H9 (cell line): ENCODE data around the gene OR2G3. TPM values are rescaled to one million over a fixed set of nuclear protein-coding genes. Genes with fewer than 3 reads are reported as not detected.

Source experiments
- DNase-seq: peaks from one replicate; pipeline ENCODE4 v3.0.0-alpha.2; 2017
- H2AFZ ChIP-seq: one replicate; pipeline ENCODE4 v1.6.1; 2013; ENCODE audit warnings: mild to moderate bottlenecking, low read length, control low read depth, moderate library complexity
- H2AK5ac ChIP-seq: 2 replicates; pipeline ENCODE4 v1.6.1; 2013; ENCODE audit warnings: low read length, control low read depth, mixed read lengths; ENCODE audit not compliant: insufficient read length
- H2BK120ac ChIP-seq: one replicate; pipeline ENCODE4 v1.6.1; 2013; ENCODE audit warnings: low read depth, mild to moderate bottlenecking, low read length, control low read depth, inconsistent platforms; ENCODE audit not compliant: poor library complexity, severe bottlenecking
- H2BK12ac ChIP-seq: 2 replicates; pipeline ENCODE4 v1.6.1; 2013; ENCODE audit warnings: low read length, control low read depth, mixed read lengths, low read depth; ENCODE audit not compliant: insufficient read length
- H2BK15ac ChIP-seq: 2 replicates; pipeline ENCODE4 v1.6.1; 2013; ENCODE audit warnings: low read depth, low read length, control low read depth
- H2BK20ac ChIP-seq: one replicate; pipeline ENCODE4 v1.6.1; 2013; ENCODE audit warnings: low read depth, mild to moderate bottlenecking, low read length, control low read depth, inconsistent platforms; ENCODE audit not compliant: poor library complexity, severe bottlenecking
- H2BK5ac ChIP-seq: 2 replicates; pipeline ENCODE4 v1.6.1; 2013; ENCODE audit warnings: low read length, control low read depth, mixed read lengths; ENCODE audit not compliant: insufficient read length
- H3K14ac ChIP-seq: 2 replicates; pipeline ENCODE4 v1.6.1; 2013; ENCODE audit warnings: low read length, control low read depth; ENCODE audit not compliant: insufficient read depth
- H3K18ac ChIP-seq: 2 replicates; pipeline ENCODE4 v1.6.1; 2013; ENCODE audit warnings: low read depth, mild to moderate bottlenecking, mixed read lengths, low read length, control low read depth; ENCODE audit not compliant: insufficient read length
- H3K23ac ChIP-seq: 2 replicates; pipeline ENCODE4 v1.6.1; 2013; ENCODE audit warnings: low read length, control low read depth, mixed read lengths, low read depth; ENCODE audit not compliant: insufficient read length
- H3K23me2 ChIP-seq: 2 replicates; pipeline ENCODE4 v1.6.1; 2013; ENCODE audit warnings: low read depth, mild to moderate bottlenecking, mixed read lengths, low read length, control low read depth; ENCODE audit not compliant: insufficient read length, poor library complexity, severe bottlenecking
- H3K27ac ChIP-seq: 2 replicates; pipeline ENCODE4 v1.5.1; 2013; ENCODE audit warnings: low read length, control low read depth, mixed read lengths, low read depth; ENCODE audit not compliant: insufficient read length
- H3K27me3 ChIP-seq: 2 replicates; pipeline ENCODE4 v1.6.1; 2013; ENCODE audit warnings: low read length, control low read depth, inconsistent platforms; ENCODE audit not compliant: insufficient read depth
- H3K4ac ChIP-seq: 2 replicates; pipeline ENCODE4 v1.6.1; 2013; ENCODE audit warnings: low read depth, mild to moderate bottlenecking, control low read depth, inconsistent platforms, low read length, moderate library complexity
- H3K4me1 ChIP-seq: 2 replicates; pipeline ENCODE4 v1.6.1; 2013; ENCODE audit warnings: low read length, control low read depth, inconsistent platforms; ENCODE audit not compliant: insufficient read depth
- H3K4me2 ChIP-seq: 2 replicates; pipeline ENCODE4 v1.6.1; 2013; ENCODE audit warnings: low read length, control low read depth, mixed read lengths; ENCODE audit not compliant: insufficient read length, insufficient read depth
- H3K56ac ChIP-seq: 2 replicates; pipeline ENCODE4 v1.6.1; 2013; ENCODE audit warnings: low read depth, mild to moderate bottlenecking, mixed read lengths, low read length, control low read depth; ENCODE audit not compliant: insufficient read length
- H3K79me1 ChIP-seq: 2 replicates; pipeline ENCODE4 v1.6.1; 2013; ENCODE audit warnings: low read depth, mild to moderate bottlenecking, moderate library complexity, low read length, control low read depth, inconsistent platforms; ENCODE audit not compliant: insufficient read depth, poor library complexity, severe bottlenecking
- H3K79me2 ChIP-seq: 2 replicates; pipeline ENCODE4 v1.6.1; 2013; ENCODE audit warnings: low read length, control low read depth, inconsistent platforms; ENCODE audit not compliant: insufficient read depth
- H3K9ac ChIP-seq: 2 replicates; pipeline ENCODE4 v1.6.1; 2013; ENCODE audit warnings: low read length, control low read depth, mixed read lengths; ENCODE audit not compliant: insufficient read length; ENCODE audit errors: extremely low read depth
- H3K9me3 ChIP-seq: one replicate; pipeline ENCODE4 v1.6.1; 2013; ENCODE audit warnings: low read depth, low read length, inconsistent platforms; ENCODE audit not compliant: control insufficient read depth
- H3T11ph ChIP-seq: one replicate; pipeline ENCODE4 v1.6.1; 2013; ENCODE audit warnings: mild to moderate bottlenecking, low read length, control low read depth, inconsistent platforms
- H4K20me1 ChIP-seq: one replicate; pipeline ENCODE4 v1.6.1; 2013; ENCODE audit not compliant: control insufficient read depth, insufficient read length, insufficient read depth
- H4K5ac ChIP-seq: 2 replicates; pipeline ENCODE4 v1.6.1; 2013; ENCODE audit warnings: low read depth, mild to moderate bottlenecking, mixed read lengths, low read length, control low read depth; ENCODE audit not compliant: insufficient read length
- H4K8ac ChIP-seq: replicated peaks from 2 replicates; pipeline ENCODE4 v1.6.1; 2013; ENCODE audit warnings: low read length, control low read depth, mixed read lengths, low read depth; ENCODE audit not compliant: insufficient read length
- H4K91ac ChIP-seq: 2 replicates; pipeline ENCODE4 v1.6.1; 2013; ENCODE audit warnings: low read depth, mild to moderate bottlenecking, moderate library complexity, mixed read lengths, low read length, control low read depth; ENCODE audit not compliant: insufficient read length
- H3K27ac Mint-ChIP-seq, 3 experiments: 2 replicates in 2 of 3; 3 replicates in 1 of 3; pipeline ENCODE4 v1.8.0; 2020 to 2021; ENCODE audit warnings: mixed read lengths in 3 of 3, mild to moderate bottlenecking in 1 of 3, moderate library complexity in 1 of 3
- H3K27me3 Mint-ChIP-seq: 2 replicates; pipeline ENCODE4 v1.8.0; 2021; ENCODE audit warnings: low read depth, mild to moderate bottlenecking, moderate library complexity, mixed read lengths
- H3K36me3 Mint-ChIP-seq, 3 experiments: 2 replicates in 2 of 3; 3 replicates in 1 of 3; pipeline ENCODE4 v1.8.0; 2020 to 2021; ENCODE audit warnings: low read depth in 3 of 3, mixed read lengths in 3 of 3; ENCODE audit not compliant: insufficient read depth in 1 of 3
- H3K4me1 Mint-ChIP-seq, 2 experiments: 2 replicates each; pipeline ENCODE4 v1.8.0; 2020; ENCODE audit warnings: mixed read lengths in 2 of 2
- H3K4me3 Mint-ChIP-seq, 2 experiments: 2 replicates in 1 of 2; 3 replicates in 1 of 2; pipeline ENCODE4 v1.8.0; 2020 to 2021; ENCODE audit warnings: mild to moderate bottlenecking in 2 of 2, mixed read lengths in 2 of 2, moderate library complexity in 1 of 2
- H3K9me3 Mint-ChIP-seq, 2 experiments: 2 replicates in 1 of 2; 3 replicates in 1 of 2; pipeline ENCODE4 v1.8.0; 2020; ENCODE audit warnings: mild to moderate bottlenecking in 2 of 2, mixed read lengths in 2 of 2, moderate library complexity in 1 of 2
- CTCF ChIP-seq: fragments of 200-600 bp; sonication (generic); conservative IDR thresholded peaks from 3 replicates; pipeline ENCODE4 v1.8.0; 2021; ENCODE audit warnings: antibody characterized with exemption, mild to moderate bottlenecking
- WGBS: extraction: QIAGEN DNeasy Blood & Tissue Kit; methylation state at CpG from one replicate; pipeline ENCODE4 v1.1.7; 2013; ENCODE audit warnings: missing lambda C conversion rate, low lambda C conversion rate, mixed read lengths; ENCODE audit not compliant: insufficient read length; ENCODE audit errors: extremely low coverage; 5-methylcytosine and 5-hydroxymethylcytosine counted together
- total RNA-seq: library from RNA; stranded (reverse); gene quantifications from 2 replicates; pipeline ENCODE4 v1.2.1, GENCODE V29; 2021

OR2G3 gene
- total RNA-seq, 1 experiment from 2014 or later = not detected

- no peak overlapping the region for H3K9ac ChIP-seq
- H2AFZ ChIP-seq = no peak overlapping the region
- H4K8ac ChIP-seq = no peak overlapping the region
- no peak overlapping the region for H2BK20ac ChIP-seq
- no peak overlapping the region for H3K4ac ChIP-seq
- no peak overlapping the region for H3K56ac ChIP-seq
- no peaks in the 10 kb centered on the region for H3K9me3 ChIP-seq
- H3K79me1 ChIP-seq = no peaks in the 10 kb centered on the region
- DNase-seq = peak; percentile 91
- H2BK12ac ChIP-seq = no peak overlapping the region
- H3T11ph ChIP-seq = no peak overlapping the region
- H3K27me3 ChIP-seq = no peaks in the 10 kb centered on the region
- H3K4me3 Mint-ChIP-seq = peak overlapping the region in 1 of 2 experiments; percentile 49; a peak in 2 of 5 replicates
- peaks cover 0 to 3% of the 10 kb centered on the region in 2 experiments; a peak in 2 of 5 replicates for H3K9me3 Mint-ChIP-seq
- TF ChIP-seq CTCF = no peak
- H2BK5ac ChIP-seq = no peak overlapping the region
- H3K4me1 ChIP-seq = peaks cover 5% of the 10 kb centered on the region; the same call in 1 of the 2 replicates
- H4K91ac ChIP-seq = no peak overlapping the region
- no CpG with 5 or more reads among the region's 55 CpGs for WGBS
- H3K36me3 Mint-ChIP-seq = no peaks in the 10 kb centered on the region; a peak in 2 of 7 replicates
- H3K4me1 Mint-ChIP-seq = peaks cover 13 to 23% of the 10 kb centered on the region in 2 experiments
- H3K23ac ChIP-seq = no peak overlapping the region
- peak overlapping the region; percentile 79; the same call in 1 of the 2 replicates for H3K14ac ChIP-seq
- H3K79me2 ChIP-seq = no peaks in the 10 kb centered on the region
- H3K27ac ChIP-seq = no peak overlapping the region
- H3K27me3 Mint-ChIP-seq = peaks cover 42% of the 10 kb centered on the region
- H3K4me2 ChIP-seq = no peak overlapping the region
- H2BK15ac ChIP-seq = no peak overlapping the region
- H4K20me1 ChIP-seq = no peaks in the 10 kb centered on the region
- no peak overlapping the region for H2BK120ac ChIP-seq
- no peak overlapping the region for H4K5ac ChIP-seq
- H2AK5ac ChIP-seq = no peak overlapping the region
- H3K27ac Mint-ChIP-seq = no peak overlapping the region
- no peaks in the 10 kb centered on the region for H3K23me2 ChIP-seq
- H3K18ac ChIP-seq = no peak overlapping the region
Measured at GRCh38 chr1:247639381-247639981, 34.1 kb downstream of the OR2G3 start.
